Measurements from ENCODE around the gene ANO10. TPM values are rescaled to one million over a fixed set of nuclear protein-coding genes. Genes with fewer than 3 reads are reported as not detected.

Gene ANO10
- total and polyA plus RNA-seq, 4 donors: 19.9 to 33.2 (median 25.3) TPM

DNA sequence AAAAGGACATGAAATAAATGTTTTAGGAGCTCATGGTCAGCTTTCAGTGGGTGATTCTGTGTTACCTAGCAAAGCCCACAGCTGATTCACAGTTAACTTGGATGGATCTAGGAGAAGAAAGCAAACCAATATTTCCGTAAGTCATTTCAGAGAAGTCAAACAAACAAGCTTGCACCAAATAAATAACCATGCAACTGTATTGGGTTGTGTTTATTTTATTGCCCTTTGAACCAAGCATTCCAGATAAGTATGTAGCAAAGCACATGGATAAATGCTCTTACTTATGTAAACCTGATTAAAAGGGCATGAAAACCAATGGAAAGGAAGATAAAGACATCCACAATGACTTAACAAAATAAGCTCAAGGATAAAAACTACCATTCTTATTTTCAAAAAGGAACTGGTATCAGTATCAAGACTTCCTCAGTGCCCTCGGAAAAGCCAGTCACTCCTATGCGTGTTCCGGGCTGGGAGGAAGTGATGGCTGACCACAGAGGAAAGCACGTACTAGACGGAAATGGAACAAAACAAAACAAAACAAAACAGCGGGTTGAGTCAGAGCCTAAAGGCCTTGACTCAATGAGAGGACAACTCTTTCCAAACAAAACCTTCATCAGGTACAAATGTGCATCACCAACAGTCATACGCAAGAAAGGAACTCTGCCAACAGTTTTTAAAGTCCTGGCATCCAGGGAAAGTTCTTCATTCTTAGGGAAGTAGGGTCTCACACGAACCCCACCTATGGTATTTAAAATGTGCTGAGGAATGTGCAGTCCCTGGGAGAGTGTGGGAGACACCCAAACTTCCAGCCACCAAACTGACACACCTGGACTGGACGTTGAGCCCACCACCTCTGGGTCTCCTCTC, 232.2 kb downstream of the ANO10 start:
- H3K9ac ChIP-seq (ENCODE audit: insufficient read depth in 1 of 2, low read length in 2 of 2): no peak overlapping the region
- H3K36me3 ChIP-seq (ENCODE audit: control insufficient read depth in 4 of 4, insufficient read depth in 4 of 4, low read length in 4 of 4): no peaks in the 10 kb centered on the region
- H3K27ac ChIP-seq (ENCODE audit: low read depth in 1 of 2, low read length in 1 of 2): peak overlapping the region; percentile 79 to 94
- TF ChIP-seq, protein P1, sequence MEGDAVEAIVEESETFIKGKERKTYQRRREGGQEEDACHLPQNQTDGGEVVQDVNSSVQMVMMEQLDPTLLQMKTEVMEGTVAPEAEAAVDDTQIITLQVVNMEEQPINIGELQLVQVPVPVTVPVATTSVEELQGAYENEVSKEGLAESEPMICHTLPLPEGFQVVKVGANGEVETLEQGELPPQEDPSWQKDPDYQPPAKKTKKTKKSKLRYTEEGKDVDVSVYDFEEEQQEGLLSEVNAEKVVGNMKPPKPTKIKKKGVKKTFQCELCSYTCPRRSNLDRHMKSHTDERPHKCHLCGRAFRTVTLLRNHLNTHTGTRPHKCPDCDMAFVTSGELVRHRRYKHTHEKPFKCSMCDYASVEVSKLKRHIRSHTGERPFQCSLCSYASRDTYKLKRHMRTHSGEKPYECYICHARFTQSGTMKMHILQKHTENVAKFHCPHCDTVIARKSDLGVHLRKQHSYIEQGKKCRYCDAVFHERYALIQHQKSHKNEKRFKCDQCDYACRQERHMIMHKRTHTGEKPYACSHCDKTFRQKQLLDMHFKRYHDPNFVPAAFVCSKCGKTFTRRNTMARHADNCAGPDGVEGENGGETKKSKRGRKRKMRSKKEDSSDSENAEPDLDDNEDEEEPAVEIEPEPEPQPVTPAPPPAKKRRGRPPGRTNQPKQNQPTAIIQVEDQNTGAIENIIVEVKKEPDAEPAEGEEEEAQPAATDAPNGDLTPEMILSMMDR (IDR thresholded peaks at IDR 0.05; ENCODE audit: control extremely low read depth, extremely low read depth): no peak
- peak; percentile 42 to 72 (median 71) for DNase-seq
- WGBS, 2 donors: 24 to 41% methylated on average over 10 of the region's 10 CpGs
- no peaks in the 10 kb centered on the region for H3K9me3 ChIP-seq (ENCODE audit: control insufficient read depth in 4 of 4, insufficient read depth in 3 of 4, low read length in 3 of 4)
- peak; percentile 86 for ATAC-seq (ENCODE audit: insufficient read depth, low FRiP score)
- H3K4me1 ChIP-seq (ENCODE audit: control insufficient read depth in 5 of 5, insufficient read depth in 5 of 5, low read length in 5 of 5): peaks cover 5 to 26% (median 11%) of the 10 kb centered on the region in 5 donors
- no peak overlapping the region for H3K4me3 ChIP-seq
- no peaks in the 10 kb centered on the region for H3K27me3 ChIP-seq (ENCODE audit: control insufficient read depth in 3 of 3, insufficient read depth in 3 of 3, low read length in 2 of 3)

- peak overlapping the region; percentile 24 to 28 for H3K27ac ChIP-seq (ENCODE audit: low read depth in 1 of 2, low read length in 1 of 2)
Observed at GRCh38 chr3:43388915-43389314, 232.9 kb downstream of the ANO10 start.

DNA sequence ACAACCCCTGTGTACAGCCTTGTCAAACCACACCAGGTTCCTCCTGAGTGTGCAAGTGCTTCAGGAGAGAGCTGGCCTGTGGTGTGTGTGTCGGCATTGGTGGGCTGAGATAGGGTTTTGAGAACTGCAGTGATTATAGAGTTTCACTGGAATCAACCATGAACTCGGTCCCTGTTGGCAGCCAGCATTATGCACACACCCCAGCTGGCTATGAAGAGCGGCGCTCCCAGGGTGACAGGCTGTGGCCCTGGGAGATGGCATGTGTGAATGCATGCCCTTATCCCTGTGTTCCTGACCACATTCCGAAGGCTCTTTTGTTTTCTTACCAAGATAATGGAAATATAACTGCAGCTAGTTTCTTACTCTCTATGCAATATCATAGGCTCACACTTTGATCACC, 233.6 kb downstream of the ANO10 start:
- WGBS, 2 donors: 89 to 91% methylated on average over 5 of the region's 5 CpGs
- Histone ChIP-seq H3K9ac (ENCODE audit: insufficient read depth in 1 of 2, low read length in 2 of 2) (no peak overlapping the region), H3K4me3 (no peak overlapping the region), H3K9me3 (ENCODE audit: control insufficient read depth in 4 of 4, insufficient read depth in 3 of 4, low read length in 3 of 4) (no peaks in the 10 kb centered on the region), H3K36me3 (ENCODE audit: control insufficient read depth in 4 of 4, insufficient read depth in 4 of 4, low read length in 4 of 4) (no peaks in the 10 kb centered on the region), H3K27me3 (ENCODE audit: control insufficient read depth in 3 of 3, insufficient read depth in 3 of 3, low read length in 2 of 3) (no peaks in the 10 kb centered on the region), H3K4me1 (ENCODE audit: control insufficient read depth in 5 of 5, insufficient read depth in 5 of 5, low read length in 5 of 5) (peaks cover 5 to 26% (median 10%) of the 10 kb centered on the region in 5 donors), H3K27ac (ENCODE audit: low read depth in 1 of 2, low read length in 1 of 2) (peak overlapping the region in 1 of 2 donors; percentile 76)
- DNase-seq (no peak), ATAC-seq (ENCODE audit: insufficient read depth, low FRiP score) (no peak)
- TF ChIP-seq, protein P1 (IDR thresholded peaks at IDR 0.05; ENCODE audit: control extremely low read depth, extremely low read depth): no peak

More at GRCh38 chr3:43388915-43389314, 232.9 kb downstream of the ANO10 start:
- Histone ChIP-seq H3K4me3 (no peak overlapping the region), H3K36me3 (ENCODE audit: control insufficient read depth in 4 of 4, insufficient read depth in 4 of 4, low read length in 4 of 4) (no peaks in the 10 kb centered on the region), H3K9me3 (ENCODE audit: control insufficient read depth in 4 of 4, insufficient read depth in 3 of 4, low read length in 3 of 4) (no peaks in the 10 kb centered on the region), H3K4me1 (ENCODE audit: control insufficient read depth in 5 of 5, insufficient read depth in 5 of 5, low read length in 5 of 5) (peaks cover 5 to 26% (median 11%) of the 10 kb centered on the region in 5 donors), H3K27me3 (ENCODE audit: control insufficient read depth in 3 of 3, insufficient read depth in 3 of 3, low read length in 2 of 3) (no peaks in the 10 kb centered on the region), H3K9ac (ENCODE audit: insufficient read depth in 1 of 2, low read length in 2 of 2) (no peak overlapping the region)
- ATAC-seq (ENCODE audit: insufficient read depth, low FRiP score) (no peak), DNase-seq (peak in 1 of 3 donors; percentile 47)
- TF ChIP-seq, protein P1 (IDR thresholded peaks at IDR 0.05; ENCODE audit: control extremely low read depth, extremely low read depth): no peak
